Measurements from ENCODE around the gene CDC42BPG. TPM values are rescaled to one million over a fixed set of nuclear protein-coding genes. Genes with fewer than 3 reads are reported as not detected.

CDC42BPG gene
- total RNA-seq, 1 experiment from 2014 or later = 24.9 TPM

GRCh38 chr11:64876229-64876750, 31.8 kb upstream of the CDC42BPG start:
- peaks cover 23 to 26% of the 10 kb centered on the region in 2 experiments for H3K4me1 Mint-ChIP-seq
- peak overlapping the region in 1 of 2 experiments; percentile 87; a peak in 1 of 5 replicates for H3K4me3 Mint-ChIP-seq
- no peaks in the 10 kb centered on the region for H3K79me2 ChIP-seq (ENCODE audit: insufficient read depth, low read length)

More at GRCh38 chr11:64876229-64876750, 31.8 kb upstream of the CDC42BPG start:
- Histone ChIP-seq H2AK5ac (ENCODE audit: insufficient read length, low read length) (no peak overlapping the region), H4K20me1 (ENCODE audit: control insufficient read depth, insufficient read depth, insufficient read length) (no peaks in the 10 kb centered on the region), H3K23ac (ENCODE audit: insufficient read length, low read depth, low read length) (no peak overlapping the region), H3K9ac (ENCODE audit: extremely low read depth, insufficient read length, low read length) (no peak overlapping the region), H2BK120ac (ENCODE audit: low read depth, low read length, poor library complexity, severe bottlenecking) (no peak overlapping the region), H3K14ac (ENCODE audit: insufficient read depth, low read length) (no peak overlapping the region), H3K9me3 (ENCODE audit: control insufficient read depth, low read depth, low read length) (no peaks in the 10 kb centered on the region), H2BK15ac (ENCODE audit: low read depth, low read length) (no peak overlapping the region), H4K5ac (ENCODE audit: insufficient read length, low read depth, low read length) (no peak overlapping the region), H3K18ac (ENCODE audit: insufficient read length, low read depth, low read length) (no peak overlapping the region), H3K4ac (ENCODE audit: low read depth, low read length) (no peak overlapping the region), H4K91ac (ENCODE audit: insufficient read length, low read depth, low read length) (no peak overlapping the region), H3K79me1 (ENCODE audit: insufficient read depth, low read depth, low read length, poor library complexity, severe bottlenecking) (no peaks in the 10 kb centered on the region), H2BK20ac (ENCODE audit: low read depth, low read length, poor library complexity, severe bottlenecking) (no peak overlapping the region), H2BK12ac (ENCODE audit: insufficient read length, low read depth, low read length) (no peak overlapping the region), H4K8ac (replicated peaks; ENCODE audit: insufficient read length, low read depth, low read length) (no peak overlapping the region), H2AFZ (ENCODE audit: low read length) (no peak overlapping the region), H3K4me2 (ENCODE audit: insufficient read depth, insufficient read length, low read length) (no peak overlapping the region), H3K4me1 (ENCODE audit: insufficient read depth, low read length) (no peaks in the 10 kb centered on the region; the same call in 1 of the 2 replicates), H3K27ac (ENCODE audit: insufficient read length, low read depth, low read length) (no peak overlapping the region), H3K23me2 (ENCODE audit: insufficient read length, low read depth, low read length, poor library complexity, severe bottlenecking) (peaks cover 19% of the 10 kb centered on the region), H3K56ac (ENCODE audit: insufficient read length, low read depth, low read length) (no peak overlapping the region), H2BK5ac (ENCODE audit: insufficient read length, low read length) (no peak overlapping the region), H3K27me3 (ENCODE audit: insufficient read depth, low read length) (no peaks in the 10 kb centered on the region), H3T11ph (ENCODE audit: low read length) (no peak overlapping the region)
- peaks cover 8% of the 10 kb centered on the region for H3K27me3 Mint-ChIP-seq (ENCODE audit: low read depth)
- DNase-seq = no peak
- TF ChIP-seq CTCF (conservative IDR thresholded peaks at IDR 0.05) = no peak
- peaks cover 3 to 12% (median 8%) of the 10 kb centered on the region in 3 experiments; a peak in 6 of 7 replicates for H3K36me3 Mint-ChIP-seq (ENCODE audit: insufficient read depth in 1 of 3, low read depth in 3 of 3)
- H3K9me3 Mint-ChIP-seq = no peaks in the 10 kb centered on the region; a peak in 1 of 5 replicates
- no CpG with 5 or more reads among the region's 11 CpGs for WGBS (ENCODE audit: extremely low coverage, insufficient read length, low lambda C conversion rate)
- H3K27ac Mint-ChIP-seq = no peak overlapping the region
